ENCODE data around the gene PXYLP1.

The PXYLP1 gene

DNA sequence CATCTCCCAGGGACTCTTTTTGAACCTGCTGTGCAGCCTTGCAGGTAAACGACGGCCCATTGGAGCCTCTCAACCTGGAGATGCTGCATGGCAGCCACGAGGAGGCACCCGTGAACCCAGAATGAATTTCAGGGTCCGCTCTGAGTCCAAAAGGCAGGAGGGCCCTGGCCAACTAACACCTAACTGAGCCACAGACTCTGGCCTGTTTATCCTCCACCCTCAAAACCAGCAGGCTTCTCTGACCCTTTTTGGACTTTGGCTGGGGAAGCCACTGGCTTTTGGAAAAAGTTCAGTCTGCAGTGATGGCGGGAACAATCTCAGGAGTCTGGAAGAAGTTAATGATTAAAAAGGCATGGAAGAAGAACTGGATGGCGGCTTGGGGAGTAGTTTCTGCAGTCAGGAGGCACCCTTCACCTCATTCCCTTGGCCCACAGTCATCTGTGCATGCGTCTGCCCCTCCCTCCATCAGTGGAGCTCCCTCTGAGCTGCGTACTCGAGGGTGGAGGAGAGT lies 4.1 kb downstream of the PXYLP1 start:
- Histone ChIP-seq H3K4me3 (replicated peaks; ENCODE audit: low read depth, low read length) (no peak overlapping the region), H3K27me3 (replicated peaks; ENCODE audit: control insufficient read depth, insufficient read depth, low read length) (no peaks in the 10 kb centered on the region; the same call in 1 of the 2 replicates), H3K36me3 (ENCODE audit: control insufficient read depth, insufficient read depth, low read length) (no peaks in the 10 kb centered on the region)
- DNase-seq (ENCODE audit: extremely low read depth, insufficient read length) = no peak
- TF ChIP-seq, protein P1, sequence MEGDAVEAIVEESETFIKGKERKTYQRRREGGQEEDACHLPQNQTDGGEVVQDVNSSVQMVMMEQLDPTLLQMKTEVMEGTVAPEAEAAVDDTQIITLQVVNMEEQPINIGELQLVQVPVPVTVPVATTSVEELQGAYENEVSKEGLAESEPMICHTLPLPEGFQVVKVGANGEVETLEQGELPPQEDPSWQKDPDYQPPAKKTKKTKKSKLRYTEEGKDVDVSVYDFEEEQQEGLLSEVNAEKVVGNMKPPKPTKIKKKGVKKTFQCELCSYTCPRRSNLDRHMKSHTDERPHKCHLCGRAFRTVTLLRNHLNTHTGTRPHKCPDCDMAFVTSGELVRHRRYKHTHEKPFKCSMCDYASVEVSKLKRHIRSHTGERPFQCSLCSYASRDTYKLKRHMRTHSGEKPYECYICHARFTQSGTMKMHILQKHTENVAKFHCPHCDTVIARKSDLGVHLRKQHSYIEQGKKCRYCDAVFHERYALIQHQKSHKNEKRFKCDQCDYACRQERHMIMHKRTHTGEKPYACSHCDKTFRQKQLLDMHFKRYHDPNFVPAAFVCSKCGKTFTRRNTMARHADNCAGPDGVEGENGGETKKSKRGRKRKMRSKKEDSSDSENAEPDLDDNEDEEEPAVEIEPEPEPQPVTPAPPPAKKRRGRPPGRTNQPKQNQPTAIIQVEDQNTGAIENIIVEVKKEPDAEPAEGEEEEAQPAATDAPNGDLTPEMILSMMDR (IDR thresholded peaks at IDR 0.05; ENCODE audit: insufficient read depth, low read length, poor library complexity, severe bottlenecking) = peak; percentile 32

DNA sequence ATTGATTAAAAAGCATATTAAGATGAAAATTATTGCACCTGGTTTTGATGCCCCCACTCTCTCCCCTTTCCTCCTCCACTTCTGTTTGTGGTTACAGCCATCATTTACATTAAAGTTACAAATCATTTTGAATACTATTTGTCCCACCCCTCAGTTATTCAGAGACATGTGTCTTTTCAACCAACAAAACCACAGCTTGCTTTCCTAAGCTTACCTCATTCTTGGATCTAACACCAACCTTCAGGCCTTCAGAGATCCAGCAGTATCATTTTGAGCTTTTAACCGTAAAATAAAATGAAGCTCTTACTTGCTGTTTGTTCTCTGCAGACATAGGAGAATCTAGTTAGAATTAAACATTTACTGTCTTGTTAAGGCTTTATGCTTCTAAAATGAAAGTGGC lies 4.7 kb downstream of the PXYLP1 start:
- TF ChIP-seq, protein P1 (IDR thresholded peaks at IDR 0.05; ENCODE audit: insufficient read depth, low read length, poor library complexity, severe bottlenecking) = no peak
- Histone ChIP-seq H3K27me3 (replicated peaks; ENCODE audit: control insufficient read depth, insufficient read depth, low read length) (no peaks in the 10 kb centered on the region; the same call in 1 of the 2 replicates), H3K36me3 (ENCODE audit: control insufficient read depth, insufficient read depth, low read length) (no peaks in the 10 kb centered on the region), H3K4me3 (replicated peaks; ENCODE audit: low read depth, low read length) (no peak overlapping the region)
- no peak for DNase-seq (ENCODE audit: extremely low read depth, insufficient read length)

DNA sequence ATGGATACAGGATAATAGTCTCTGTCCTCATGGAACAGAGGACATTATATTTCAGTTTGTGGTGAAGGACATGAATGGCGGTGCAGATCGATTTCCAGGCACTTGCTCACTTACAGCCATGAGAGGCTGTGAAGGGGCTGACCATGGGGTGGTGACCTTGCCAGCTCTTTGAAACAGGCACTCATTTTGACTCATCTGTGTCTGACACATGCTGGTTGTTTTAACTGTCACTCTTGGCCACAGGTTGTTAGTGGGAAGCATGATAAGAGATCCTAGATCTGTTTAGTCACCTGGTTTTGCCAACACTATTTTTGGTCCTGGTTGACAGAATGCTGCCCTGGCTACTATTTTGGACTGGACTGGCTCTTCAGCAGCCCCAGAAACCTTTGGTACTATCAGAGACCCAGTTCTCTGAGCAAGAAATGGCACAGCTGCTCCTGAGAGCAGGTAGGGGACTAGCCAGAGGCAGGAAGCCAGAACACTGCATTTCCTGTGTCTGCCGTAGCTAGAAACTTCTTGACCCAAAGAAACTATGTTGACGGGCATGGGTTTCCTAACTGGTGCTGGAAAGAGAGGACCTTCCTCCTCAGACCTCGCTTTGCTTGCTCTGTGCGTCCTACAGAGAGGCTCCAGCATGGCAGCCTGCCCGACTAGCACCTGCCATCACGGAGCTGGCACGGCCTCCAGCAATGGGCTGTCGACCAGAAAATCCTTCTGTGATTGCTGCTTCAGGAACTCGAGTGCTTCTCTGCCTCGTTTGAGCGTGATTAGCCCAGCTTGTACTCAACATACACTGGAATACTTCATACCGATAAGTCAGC lies 6.3 kb downstream of the PXYLP1 start:
- TF ChIP-seq, protein P1 (IDR thresholded peaks at IDR 0.05; ENCODE audit: insufficient read depth, low read length, poor library complexity, severe bottlenecking) = no peak
- Histone ChIP-seq H3K36me3 (ENCODE audit: control insufficient read depth, insufficient read depth, low read length) (no peaks in the 10 kb centered on the region), H3K4me3 (replicated peaks; ENCODE audit: low read depth, low read length) (no peak overlapping the region), H3K27me3 (replicated peaks; ENCODE audit: control insufficient read depth, insufficient read depth, low read length) (no peaks in the 10 kb centered on the region; the same call in 1 of the 2 replicates)
- no peak for DNase-seq (ENCODE audit: extremely low read depth, insufficient read length)

DNA sequence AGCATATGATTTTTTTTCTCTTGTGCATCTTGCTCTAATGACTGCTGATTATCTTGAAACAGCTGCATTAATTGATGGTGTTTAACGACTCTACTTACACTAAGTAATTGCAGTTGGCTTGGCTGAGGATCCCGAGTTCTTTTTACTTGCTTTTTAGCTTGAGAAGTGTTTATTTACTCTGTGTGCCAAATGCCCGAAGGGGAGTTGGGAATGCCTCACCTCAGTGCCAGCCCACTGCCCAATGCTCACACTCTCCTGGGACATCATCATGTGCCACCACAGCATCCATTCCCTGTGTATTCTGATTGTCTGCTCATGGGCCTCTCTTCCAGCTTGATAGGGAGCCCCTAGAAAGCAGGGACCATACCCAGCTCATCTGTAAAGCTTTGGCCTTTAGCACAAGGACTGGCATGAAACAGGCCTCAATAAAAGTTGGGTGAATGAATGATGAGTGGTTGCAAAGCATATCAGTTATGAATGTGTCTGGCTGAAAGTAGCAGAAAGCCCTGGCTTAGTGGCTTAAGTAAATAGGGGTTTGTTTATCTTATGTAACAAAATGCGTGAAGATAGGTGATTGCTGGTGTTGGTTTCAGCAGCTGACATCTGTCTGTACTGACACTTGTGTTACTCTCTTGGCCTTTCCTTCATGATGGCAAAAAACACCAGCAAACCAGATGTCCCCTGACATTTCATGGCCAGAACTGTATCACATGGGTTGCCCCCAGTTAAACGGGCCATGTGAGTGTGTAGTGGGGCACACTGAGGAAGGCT lies 8.1 kb downstream of the PXYLP1 start:
- H3K4me3 ChIP-seq (replicated peaks; ENCODE audit: low read depth, low read length) = no peak overlapping the region
- H3K27me3 ChIP-seq (replicated peaks; ENCODE audit: control insufficient read depth, insufficient read depth, low read length) = no peaks in the 10 kb centered on the region; the same call in 1 of the 2 replicates
- DNase-seq (ENCODE audit: extremely low read depth, insufficient read length) = no peak
- H3K36me3 ChIP-seq (ENCODE audit: control insufficient read depth, insufficient read depth, low read length) = no peaks in the 10 kb centered on the region
- TF ChIP-seq, protein P1 (IDR thresholded peaks at IDR 0.05; ENCODE audit: insufficient read depth, low read length, poor library complexity, severe bottlenecking) = no peak

DNA sequence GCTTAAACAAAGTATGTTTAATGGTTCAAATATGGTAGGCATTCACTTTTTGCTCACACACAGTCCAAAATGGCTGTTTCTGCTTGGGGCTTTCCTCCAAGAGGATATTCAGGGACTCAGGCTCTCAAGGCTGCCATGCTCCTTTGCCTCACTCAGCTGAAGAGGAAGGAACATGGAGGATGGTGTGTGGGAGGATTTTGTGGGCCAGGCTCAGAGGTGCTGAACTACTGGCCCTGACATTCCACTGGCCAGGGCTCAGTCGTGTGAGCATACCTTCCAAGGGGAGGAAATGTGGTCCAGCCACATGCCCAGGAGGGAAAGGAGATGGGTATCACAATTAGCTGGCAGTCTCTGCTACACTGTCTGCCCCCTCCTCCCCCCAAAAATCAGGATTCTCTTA lies 8.7 kb downstream of the PXYLP1 start:
- DNase-seq (ENCODE audit: extremely low read depth, insufficient read length) = no peak
- no peaks in the 10 kb centered on the region for H3K36me3 ChIP-seq (ENCODE audit: control insufficient read depth, insufficient read depth, low read length)
- no peak overlapping the region for H3K4me3 ChIP-seq (replicated peaks; ENCODE audit: low read depth, low read length)
- TF ChIP-seq, protein P1 (IDR thresholded peaks at IDR 0.05; ENCODE audit: insufficient read depth, low read length, poor library complexity, severe bottlenecking) = no peak
- no peaks in the 10 kb centered on the region; the same call in 1 of the 2 replicates for H3K27me3 ChIP-seq (replicated peaks; ENCODE audit: control insufficient read depth, insufficient read depth, low read length)

All from GM06990 (cell line).